HepG2 (cell line): ENCODE results near the gene SLC39A2. TPM values are rescaled to one million over a fixed set of nuclear protein-coding genes. Genes with fewer than 3 reads are reported as not detected.

Experiments used
- ATAC-seq: fragments of 200-7000 bp; cut with Tn5 transposase; 3 replicates; pipeline ENCODE4 v1.9.1; 2020; ENCODE audit warnings: mild to moderate bottlenecking, moderate library complexity
- BruUV-seq: library from RNA; stranded (reverse); fragments of 400-500 nt; replicated peaks from 2 replicates; lab custom pipeline; 2021; lab: Mats Ljungman, UMichigan
- CTCF ChIA-PET: fragments of 300-600 bp; formaldehyde crosslinking; extraction: SDS; loops from one replicate; lab custom pipeline; 2021; ENCODE audit warnings: low total read pairs, inconsistent platforms, low intra/inter-chr PET ratio; lab: Yijun Ruan, JAX
- POLR2A ChIA-PET: fragments of 350-600 bp; sonication (Branson Sonifier 250); formaldehyde crosslinking; loops from one replicate; lab custom pipeline; 2020; ENCODE audit warnings: antibody characterized with exemption, inconsistent platforms; lab: Yijun Ruan, JAX
- DNase-seq: peaks from one replicate; pipeline ENCODE4 v3.0.0-alpha.2; 2015; ENCODE audit warnings: low spot score
- FAIRE-seq: peaks from 3 replicates; lab custom pipeline; 2011; peaks lifted over from hg19 to GRCh38; lab: Jason Lieb, UNC
- H2AFZ ChIP-seq: one replicate; pipeline ENCODE4 v1.6.1; 2011; ENCODE audit warnings: low read length, inconsistent platforms
- H3K27ac ChIP-seq: fragments of 300-600 bp; 3 replicates; pipeline ENCODE4 v1.8.0; 2011; ENCODE audit warnings: mixed run types, mild to moderate bottlenecking, mixed read lengths, low read length, inconsistent platforms; ENCODE audit not compliant: insufficient read depth; ENCODE audit errors: extremely low read length
- H3K27me3 ChIP-seq, 2 experiments: fragments of 200-600 bp in 1 of 2; 2 replicates in 1 of 2; 3 replicates in 1 of 2; pipeline versions ENCODE4 v1.6.0 to v1.8.0; 2011; ENCODE audit warnings: low read length in 2 of 2, mild to moderate bottlenecking in 2 of 2, moderate library complexity in 2 of 2, inconsistent platforms in 1 of 2; ENCODE audit not compliant: insufficient read depth in 2 of 2, control insufficient read depth in 1 of 2
- H3K36me3 ChIP-seq, 2 experiments: fragments of 200-600 bp in 1 of 2; replicated peaks in 1 of 2; 2 replicates in 1 of 2; 3 replicates in 1 of 2; pipeline versions ENCODE4 v1.5.1 to v1.8.0; 2011; ENCODE audit warnings: low read length in 2 of 2, inconsistent platforms in 1 of 2; ENCODE audit not compliant: insufficient read depth in 2 of 2, control insufficient read depth in 1 of 2
- H3K4me1 ChIP-seq: 2 replicates; pipeline ENCODE4 v1.5.1; 2012; ENCODE audit warnings: low read length, inconsistent platforms; ENCODE audit not compliant: insufficient read depth
- H3K4me2 ChIP-seq: 2 replicates; pipeline ENCODE4 v1.6.0; 2011; ENCODE audit warnings: low read depth, low read length, inconsistent platforms
- H3K4me3 ChIP-seq, 3 experiments: fragments of 200-600 bp in 1 of 3; sonication (generic), shearing (Covaris generic) in 1 of 3; replicated peaks in 1 of 3; 2 replicates each; pipeline ENCODE4 v1.5.1; 2011 to 2016; ENCODE audit warnings: low read length in 3 of 3, inconsistent platforms in 2 of 3, low read depth in 2 of 3, mild to moderate bottlenecking in 2 of 3, control low read depth in 1 of 3, mixed read lengths in 1 of 3; ENCODE audit not compliant: insufficient read depth in 1 of 3
- H3K79me2 ChIP-seq: one replicate; pipeline ENCODE4 v1.6.1; 2011; ENCODE audit warnings: low read length, inconsistent platforms; ENCODE audit not compliant: insufficient read depth
- H3K9ac ChIP-seq: 2 replicates; pipeline ENCODE4 v1.6.0; 2011; ENCODE audit warnings: mild to moderate bottlenecking, low read depth, low read length, inconsistent platforms; ENCODE audit not compliant: insufficient read depth
- H3K9me3 ChIP-seq: 2 replicates; pipeline ENCODE4 v1.5.1; 2012; ENCODE audit warnings: mild to moderate bottlenecking, low read length
- H4K20me1 ChIP-seq: 2 replicates; pipeline ENCODE4 v1.6.0; 2011; ENCODE audit warnings: inconsistent platforms, mild to moderate bottlenecking, low read length, moderate library complexity; ENCODE audit not compliant: insufficient read depth
- BRD4 ChIP-seq: sonication (generic); formaldehyde crosslinking; IDR thresholded peaks from 2 replicates; pipeline ENCODE4 v1.4.0; 2020; ENCODE audit warnings: missing genetic modification reagents
- DRAP1 ChIP-seq: IDR thresholded peaks from 2 replicates; pipeline ENCODE4 v1.6.1; 2016; ENCODE audit warnings: missing genetic modification reagents, missing compliant biosample characterization
- GMEB1 ChIP-seq: sonication (generic); formaldehyde crosslinking; IDR thresholded peaks from 2 replicates; pipeline ENCODE4 v1.5.1; 2020; ENCODE audit warnings: missing genetic modification reagents, mild to moderate bottlenecking, borderline replicate concordance
- IRF2 ChIP-seq: IDR thresholded peaks from 2 replicates; pipeline ENCODE4 v1.6.1; 2018; ENCODE audit warnings: missing genetic modification reagents, missing compliant biosample characterization
- MYPOP ChIP-seq: sonication (generic); formaldehyde crosslinking; IDR thresholded peaks from 2 replicates; pipeline ENCODE4 v1.8.1; 2023; ENCODE audit warnings: mild to moderate bottlenecking, moderate library complexity, missing genetic modification reagents
- NR2F1 ChIP-seq, 2 experiments: fragments of 450-650 bp in 1 of 2; formaldehyde crosslinking in 1 of 2; IDR thresholded peaks; 2 replicates each; pipeline versions ENCODE4 v1.5.0 to v1.6.1; 2016 to 2020; ENCODE audit warnings: mild to moderate bottlenecking in 1 of 2, missing compliant biosample characterization in 1 of 2, missing genetic modification reagents in 1 of 2, moderate library complexity in 1 of 2
- PRMT3 ChIP-seq: sonication (generic); formaldehyde crosslinking; IDR thresholded peaks from 2 replicates; pipeline ENCODE4 v1.8.1; 2022; ENCODE audit warnings: low read depth, mild to moderate bottlenecking, moderate library complexity, missing genetic modification reagents, borderline replicate concordance
- RNF2 ChIP-seq: fragments of 450-650 bp; conservative IDR thresholded peaks from 2 replicates; pipeline ENCODE4 v1.6.1; 2016; ENCODE audit warnings: low read depth
- TCF12 ChIP-seq, 2 experiments: fragments of 450-650 bp in 1 of 2; sonication (generic) in 1 of 2; formaldehyde crosslinking in 1 of 2; IDR thresholded peaks; 2 replicates each; pipeline versions ENCODE4 v1.6.1 to v1.8.0; 2017 to 2022; ENCODE audit warnings: antibody characterized with exemption in 1 of 2, mild to moderate bottlenecking in 1 of 2, missing genetic modification reagents in 1 of 2, moderate library complexity in 1 of 2
- TSC22D2 ChIP-seq: sonication (generic); formaldehyde crosslinking; IDR thresholded peaks from 2 replicates; pipeline ENCODE4 v1.5.1; 2020; ENCODE audit warnings: missing genetic modification reagents, mild to moderate bottlenecking, borderline replicate concordance
- XRCC5 ChIP-seq: fragments of 200-400 bp; formaldehyde crosslinking; optimal IDR thresholded peaks from 2 replicates; pipeline ENCODE3; 2017; ENCODE audit warnings: mild to moderate bottlenecking, low read length
- ZNF160 ChIP-seq: sonication (generic); formaldehyde crosslinking; IDR thresholded peaks from 2 replicates; pipeline ENCODE4 v1.8.0; 2022; ENCODE audit warnings: mild to moderate bottlenecking, inconsistent platforms, missing genetic modification reagents
- ZNF362 ChIP-seq: sonication (generic); formaldehyde crosslinking; IDR thresholded peaks from 2 replicates; pipeline ENCODE4 v1.4.0; 2020; ENCODE audit warnings: missing genetic modification reagents, mild to moderate bottlenecking, borderline replicate concordance
- ZNF441 ChIP-seq: sonication (generic); formaldehyde crosslinking; IDR thresholded peaks from 2 replicates; pipeline ENCODE4 v1.7.0; 2021; ENCODE audit warnings: missing genetic modification reagents, borderline replicate concordance
- ZNF703 ChIP-seq: sonication (generic); formaldehyde crosslinking; IDR thresholded peaks from 2 replicates; pipeline ENCODE4 v1.5.1; 2020; ENCODE audit warnings: missing genetic modification reagents, mild to moderate bottlenecking, moderate library complexity, borderline replicate concordance
- ZNF704 ChIP-seq: sonication (generic); formaldehyde crosslinking; IDR thresholded peaks from 2 replicates; pipeline ENCODE4 v1.8.1; 2023; ENCODE audit warnings: mild to moderate bottlenecking, inconsistent platforms, moderate library complexity, missing genetic modification reagents, borderline replicate concordance
- WGBS: methylation state at CpG from one replicate; pipeline ENCODE4 v1.1.6; 2017; ENCODE audit warnings: low lambda C conversion rate; 5-methylcytosine and 5-hydroxymethylcytosine counted together
- in situ Hi-C: cut with HindIII; loops from 2 replicates; pipeline ENCODE4 v1.10.0; 2017; ENCODE audit warnings: low pct_unique_long_range_greater_than_20kb; ENCODE audit not compliant: extremely low pct_ligation_motif_present
- intact Hi-C: fragments of 100-400 bp; cut with micrococcal nuclease; formaldehyde crosslinking; loops from one replicate; pipeline ENCODE4 v1.10.0; 2022; ENCODE audit not compliant: unreplicated experiment
- polyA plus RNA-seq, 8 experiments: library from polyadenylated mRNA; depleted of rRNA in 3 of 8; stranded (reverse) in 7 of 8; unstranded in 1 of 8; fragments of >200 nt; fragmentation: Illumina TruSeq in 4 of 8; extraction: Trizol in 4 of 8; gene quantifications; 2 replicates each; pipeline versions ENCODE4 v1.2.1 to v1.2.3, GENCODE V29; 2011 to 2016; ENCODE audit warnings: low read depth in 4 of 8, missing spikeins in 1 of 8, mixed read lengths in 1 of 8; ENCODE audit not compliant: insufficient read depth in 1 of 8
- total RNA-seq, 5 experiments: library from RNA; depleted of rRNA; stranded (reverse); fragments of >200 nt; fragmentation: Illumina TruSeq; extraction: Trizol; gene quantifications; 2 replicates each; pipeline ENCODE4 v1.2.3, GENCODE V29; 2016; ENCODE audit warnings: low read depth in 1 of 5

The SLC39A2 gene
- total and polyA plus RNA-seq, 2 of the 13 experiments (the other 11 are each of a cell fraction or from before 2014, with no cell fraction given) = 0.08 to 0.11 TPM

GRCh38 chr14:20969336-20969735 is 29.8 kb upstream of the SLC39A2 start:
- Histone ChIP-seq H3K36me3 (no peaks in the 10 kb centered on the region), H2AFZ (no peak overlapping the region), H3K4me2 (no peak overlapping the region), H3K9me3 (no peaks in the 10 kb centered on the region), H3K4me3 (no peak overlapping the region), H3K27ac (no peak overlapping the region), H3K27me3 (peaks cover 0 to 23% of the 10 kb centered on the region in 2 experiments; a peak in 3 of 5 replicates), H3K4me1 (peaks cover 19% of the 10 kb centered on the region), H3K79me2 (no peaks in the 10 kb centered on the region), H3K9ac (no peak overlapping the region), H4K20me1 (no peaks in the 10 kb centered on the region)
- WGBS = 49% methylated on average over 3 of the region's 3 CpGs
- in situ Hi-C loops (no loop called here), intact Hi-C loops (no loop called here)
- no peak for DNase-seq
- no peak for FAIRE-seq
- ChIA-PET POLR2A (no interaction called here), CTCF (no interaction called here)
- ATAC-seq = no peak
- no peak for TF ChIP-seq XRCC5
- no peak for TF ChIP-seq TSC22D2
- no peak for TF ChIP-seq GMEB1 (CRISPR knock-in tag)
- TF ChIP-seq ZNF441 = no peak
- no peak for TF ChIP-seq DRAP1 (CRISPR knock-in tag)
- no peak for TF ChIP-seq NR2F1 (CRISPR knock-in tag; IDR thresholded peaks at IDR 0.05)
- no peak for TF ChIP-seq MYPOP (CRISPR knock-in tag)
- no peak for TF ChIP-seq ZNF704 (CRISPR knock-in tag)
- TF ChIP-seq TCF12 (IDR thresholded peaks at IDR 0.05) = no peak
- TF ChIP-seq TCF12 (CRISPR knock-in tag; IDR thresholded peaks at IDR 0.05) = no peak
- TF ChIP-seq BRD4 (CRISPR knock-in tag) = no peak
- no peak for TF ChIP-seq RNF2
- no peak for TF ChIP-seq ZNF362
- no peak for TF ChIP-seq ZNF703 (CRISPR knock-in tag)
- TF ChIP-seq PRMT3 (CRISPR knock-in tag) = no peak
- TF ChIP-seq IRF2 (CRISPR knock-in tag) = no peak
- TF ChIP-seq ZNF160 (CRISPR knock-in tag) = no peak
- BruUV-seq = no TSS peak
